Lower leg skin (tissue), 3 donors: ENCODE results near the gene CIBAR2.

Experiments used
- POLR2A ChIP-seq, 2 donors: fragments of 450-650 bp; IDR thresholded peaks; one replicate each; pipeline ENCODE4 v1.6.1; 2016 to 2017; ENCODE audit warnings: antibody characterized with exemption in 2 of 2, mild to moderate bottlenecking in 1 of 2, moderate library complexity in 1 of 2
- TF ChIP-seq, protein P1 (sequence below), 3 donors: fragments of 450-650 bp; IDR thresholded peaks; one replicate each; pipeline ENCODE4 v1.5.1; 2016; ENCODE audit warnings: antibody characterized with exemption in 3 of 3, mild to moderate bottlenecking in 3 of 3, moderate library complexity in 2 of 3

DNA sequence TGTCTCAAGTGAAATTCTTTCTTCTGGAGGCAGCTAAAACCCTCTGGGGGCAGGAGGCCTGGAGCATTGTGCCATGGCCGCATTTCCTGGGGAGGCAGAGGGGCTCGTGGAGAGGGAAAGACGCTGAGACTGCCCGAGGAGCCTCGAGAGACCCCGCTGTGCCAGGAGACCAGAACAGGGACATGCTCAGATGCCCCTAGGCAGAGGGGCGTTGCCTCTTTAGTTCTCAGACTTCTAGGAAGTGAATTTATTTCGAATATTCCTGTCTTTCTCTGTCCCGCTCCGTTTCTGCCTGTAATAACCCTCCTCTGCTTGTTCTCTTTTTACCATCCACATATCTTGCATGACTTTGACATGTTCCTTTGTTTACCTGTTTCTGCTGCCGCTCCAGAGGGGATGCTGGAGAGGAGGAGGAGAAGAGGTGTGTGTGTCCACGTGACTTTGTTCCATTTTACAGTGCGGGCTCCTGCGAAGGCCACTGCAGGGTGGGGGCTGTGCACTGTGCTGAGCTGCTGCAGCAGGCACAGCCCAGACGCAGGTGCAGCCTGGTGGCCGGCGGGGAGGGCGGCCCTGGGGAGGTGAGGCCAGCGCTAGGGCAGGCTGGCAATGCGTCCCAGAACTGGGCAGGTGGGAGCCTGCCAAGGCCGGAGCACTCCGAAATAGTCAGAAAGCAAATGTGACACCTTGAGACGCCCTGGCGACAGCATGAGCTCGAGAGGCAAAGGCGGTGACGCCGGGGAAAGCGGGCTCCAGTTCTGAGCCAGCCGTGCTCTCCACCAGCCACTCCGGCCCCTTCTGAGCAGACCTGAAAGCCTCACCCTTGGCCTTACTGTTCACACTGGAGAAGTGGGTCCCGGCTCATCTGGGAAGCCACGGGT, 29.9 kb downstream of the CIBAR2 start:
- TF ChIP-seq, protein P1, sequence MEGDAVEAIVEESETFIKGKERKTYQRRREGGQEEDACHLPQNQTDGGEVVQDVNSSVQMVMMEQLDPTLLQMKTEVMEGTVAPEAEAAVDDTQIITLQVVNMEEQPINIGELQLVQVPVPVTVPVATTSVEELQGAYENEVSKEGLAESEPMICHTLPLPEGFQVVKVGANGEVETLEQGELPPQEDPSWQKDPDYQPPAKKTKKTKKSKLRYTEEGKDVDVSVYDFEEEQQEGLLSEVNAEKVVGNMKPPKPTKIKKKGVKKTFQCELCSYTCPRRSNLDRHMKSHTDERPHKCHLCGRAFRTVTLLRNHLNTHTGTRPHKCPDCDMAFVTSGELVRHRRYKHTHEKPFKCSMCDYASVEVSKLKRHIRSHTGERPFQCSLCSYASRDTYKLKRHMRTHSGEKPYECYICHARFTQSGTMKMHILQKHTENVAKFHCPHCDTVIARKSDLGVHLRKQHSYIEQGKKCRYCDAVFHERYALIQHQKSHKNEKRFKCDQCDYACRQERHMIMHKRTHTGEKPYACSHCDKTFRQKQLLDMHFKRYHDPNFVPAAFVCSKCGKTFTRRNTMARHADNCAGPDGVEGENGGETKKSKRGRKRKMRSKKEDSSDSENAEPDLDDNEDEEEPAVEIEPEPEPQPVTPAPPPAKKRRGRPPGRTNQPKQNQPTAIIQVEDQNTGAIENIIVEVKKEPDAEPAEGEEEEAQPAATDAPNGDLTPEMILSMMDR (IDR thresholded peaks at IDR 0.05): no peak
- no peak for TF ChIP-seq POLR2A (IDR thresholded peaks at IDR 0.05)
